ENCODE measurements around the gene CHP2.

CHP2 gene

DNA sequence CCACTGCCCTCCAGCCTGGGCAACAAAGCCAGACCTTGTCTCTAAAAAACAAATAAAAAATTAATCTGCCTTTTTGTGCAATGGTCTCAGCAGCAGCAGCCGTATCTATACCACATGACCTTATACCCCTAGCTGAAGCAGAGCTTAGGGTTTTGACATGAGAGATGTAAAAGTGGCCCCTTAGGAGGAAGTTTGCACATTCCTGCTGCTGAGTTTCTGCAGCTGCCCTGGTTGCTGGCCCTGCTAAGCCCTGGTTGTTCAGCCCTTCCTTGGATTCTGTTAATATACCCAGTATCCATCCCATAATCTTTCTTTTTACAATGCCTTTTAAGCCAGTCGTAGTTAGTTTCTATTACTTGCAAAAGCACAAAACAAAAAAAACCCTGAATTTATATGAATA, 48.0 kb downstream of the CHP2 start:
- Histone ChIP-seq H3K4me3 (ENCODE audit: low read length in 2 of 2) (no peak overlapping the region), H3K27me3 (ENCODE audit: control insufficient read depth in 3 of 3, insufficient read depth in 3 of 3, low read depth in 1 of 3, low read length in 3 of 3) (no peaks in the 10 kb centered on the region), H2AFZ (ENCODE audit: low read length) (no peak overlapping the region), H2BK120ac (ENCODE audit: low read depth, low read length) (no peak overlapping the region), H4K8ac (ENCODE audit: low read depth, low read length) (no peak overlapping the region), H3K9me3 (replicated peaks in 1 of 2; ENCODE audit: control insufficient read depth in 2 of 2, insufficient read depth in 1 of 2, low read depth in 1 of 2, low read length in 2 of 2) (no peaks in the 10 kb centered on the region), H3K79me1 (ENCODE audit: low read depth, low read length) (no peaks in the 10 kb centered on the region), H3K9ac (ENCODE audit: low read depth, low read length, poor library complexity) (no peak overlapping the region), H3K4me2 (ENCODE audit: insufficient read depth, low read length, poor library complexity, severe bottlenecking) (no peak overlapping the region), H3K36me3 (replicated peaks in 1 of 2; ENCODE audit: control insufficient read depth in 2 of 2, insufficient read depth in 2 of 2, low read length in 2 of 2) (no peaks in the 10 kb centered on the region), H3K23ac (ENCODE audit: low read depth, low read length, poor library complexity) (no peak overlapping the region), H2BK5ac (ENCODE audit: low read length) (no peak overlapping the region), H2BK12ac (ENCODE audit: low read length) (no peak overlapping the region), H4K91ac (ENCODE audit: low read depth, low read length, poor library complexity) (no peak overlapping the region), H3K4me1 (ENCODE audit: control insufficient read depth in 2 of 2, insufficient read depth in 1 of 2, low read depth in 1 of 2, low read length in 2 of 2) (no peaks in the 10 kb centered on the region), H3K27ac (replicated peaks; ENCODE audit: low read length) (no peak overlapping the region), H3K14ac (ENCODE audit: low read length) (no peak overlapping the region), H2BK15ac (ENCODE audit: low read length) (no peak overlapping the region), H3K18ac (ENCODE audit: low read length) (no peak overlapping the region), H2AK5ac (ENCODE audit: low read depth, low read length) (no peak overlapping the region), H3K4ac (ENCODE audit: low read length) (no peak overlapping the region)
- no CpG with 5 or more reads among the region's 2 CpGs for WGBS, 2 donors (ENCODE audit: extremely low coverage in 2 of 2, insufficient read length in 2 of 2, insufficient replicate concordance in 1 of 2)
- no peak for DNase-seq (ENCODE audit: low spot score)

DNA sequence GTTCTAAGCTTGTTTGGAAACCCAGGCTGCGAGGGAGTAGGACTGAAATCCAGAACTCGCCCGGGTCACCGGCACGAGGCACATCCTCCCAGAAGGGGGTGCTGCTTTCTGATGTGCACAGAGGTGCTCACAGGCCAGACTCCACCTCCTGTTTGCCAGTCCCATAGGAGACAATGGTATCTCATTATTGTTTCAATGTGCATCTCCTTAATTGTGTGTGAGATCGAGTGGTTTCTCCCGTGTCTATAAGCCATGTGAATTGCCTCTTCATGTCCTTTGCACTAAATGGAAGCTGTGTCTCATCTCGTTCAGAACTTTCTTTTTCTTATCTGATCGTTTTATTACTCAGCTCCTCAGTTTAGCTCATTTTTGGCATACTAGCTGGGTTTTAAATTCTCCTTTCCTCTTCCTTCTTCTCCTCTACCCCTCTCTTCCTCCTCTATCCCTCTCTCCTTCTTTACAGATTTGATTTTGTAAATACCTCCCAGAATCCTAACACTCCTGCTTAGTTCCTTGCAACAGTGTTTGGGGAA, 48.8 kb downstream of the CHP2 start:
- H3K9me3 ChIP-seq (replicated peaks in 1 of 2; ENCODE audit: control insufficient read depth in 2 of 2, insufficient read depth in 1 of 2, low read depth in 1 of 2, low read length in 2 of 2): no peaks in the 10 kb centered on the region
- no peaks in the 10 kb centered on the region for H3K27me3 ChIP-seq (ENCODE audit: control insufficient read depth in 3 of 3, insufficient read depth in 3 of 3, low read depth in 1 of 3, low read length in 3 of 3)
- no peak overlapping the region for H2BK15ac ChIP-seq (ENCODE audit: low read length)
- no peak overlapping the region for H2AFZ ChIP-seq (ENCODE audit: low read length)
- no CpG with 5 or more reads among the region's 9 CpGs for WGBS, 2 donors (ENCODE audit: extremely low coverage in 2 of 2, insufficient read length in 2 of 2, insufficient replicate concordance in 1 of 2)
- no peak overlapping the region for H3K4me3 ChIP-seq (ENCODE audit: low read length in 2 of 2)
- H2BK5ac ChIP-seq (ENCODE audit: low read length): no peak overlapping the region
- H4K8ac ChIP-seq (ENCODE audit: low read depth, low read length): no peak overlapping the region
- DNase-seq (ENCODE audit: low spot score): peak; percentile 26
- H3K23ac ChIP-seq (ENCODE audit: low read depth, low read length, poor library complexity): no peak overlapping the region
- no peak overlapping the region for H2BK12ac ChIP-seq (ENCODE audit: low read length)
- H3K4me2 ChIP-seq (ENCODE audit: insufficient read depth, low read length, poor library complexity, severe bottlenecking): no peak overlapping the region
- no peaks in the 10 kb centered on the region for H3K36me3 ChIP-seq (replicated peaks in 1 of 2; ENCODE audit: control insufficient read depth in 2 of 2, insufficient read depth in 2 of 2, low read length in 2 of 2)
- H2BK120ac ChIP-seq (ENCODE audit: low read depth, low read length): no peak overlapping the region
- no peaks in the 10 kb centered on the region for H3K4me1 ChIP-seq (ENCODE audit: control insufficient read depth in 2 of 2, insufficient read depth in 1 of 2, low read depth in 1 of 2, low read length in 2 of 2)
- H3K14ac ChIP-seq (ENCODE audit: low read length): no peak overlapping the region
- no peak overlapping the region for H3K18ac ChIP-seq (ENCODE audit: low read length)
- no peak overlapping the region for H3K27ac ChIP-seq (replicated peaks; ENCODE audit: low read length)
- no peak overlapping the region for H2AK5ac ChIP-seq (ENCODE audit: low read depth, low read length)
- H3K79me1 ChIP-seq (ENCODE audit: low read depth, low read length): no peaks in the 10 kb centered on the region
- H4K91ac ChIP-seq (ENCODE audit: low read depth, low read length, poor library complexity): no peak overlapping the region
- no peak overlapping the region for H3K9ac ChIP-seq (ENCODE audit: low read depth, low read length, poor library complexity)
- H3K4ac ChIP-seq (ENCODE audit: low read length): no peak overlapping the region

DNA sequence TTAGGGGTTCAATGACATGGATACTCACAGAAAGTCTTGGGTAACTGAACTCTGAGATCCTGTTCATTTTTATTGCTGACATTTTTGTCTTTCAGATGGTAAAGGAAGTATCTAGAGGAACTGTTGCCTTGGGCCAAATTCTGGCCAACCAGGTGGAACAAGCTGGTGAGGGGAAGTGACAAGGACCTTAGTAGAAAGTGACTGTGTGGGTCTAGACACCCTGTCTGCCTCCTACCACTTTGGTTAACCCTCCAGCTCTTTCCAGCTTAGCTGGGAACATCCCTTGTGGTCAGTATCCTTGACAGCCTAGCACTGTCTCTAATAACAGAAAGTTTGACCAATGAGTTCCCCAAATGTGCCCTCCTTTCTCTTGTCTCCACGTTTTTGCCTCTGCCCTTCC, 52.2 kb downstream of the CHP2 start:
- no peaks in the 10 kb centered on the region for H3K27me3 ChIP-seq (ENCODE audit: control insufficient read depth in 3 of 3, insufficient read depth in 3 of 3, low read depth in 1 of 3, low read length in 3 of 3)
- H3K27ac ChIP-seq (replicated peaks; ENCODE audit: low read length): no peak overlapping the region
- no peak overlapping the region for H2BK12ac ChIP-seq (ENCODE audit: low read length)
- H3K14ac ChIP-seq (ENCODE audit: low read length): no peak overlapping the region
- no peak overlapping the region for H4K91ac ChIP-seq (ENCODE audit: low read depth, low read length, poor library complexity)
- no peak overlapping the region for H2AK5ac ChIP-seq (ENCODE audit: low read depth, low read length)
- no peak overlapping the region for H3K4ac ChIP-seq (ENCODE audit: low read length)
- no peak overlapping the region for H2BK5ac ChIP-seq (ENCODE audit: low read length)
- H4K8ac ChIP-seq (ENCODE audit: low read depth, low read length): no peak overlapping the region
- no peak overlapping the region for H2BK15ac ChIP-seq (ENCODE audit: low read length)
- H2BK120ac ChIP-seq (ENCODE audit: low read depth, low read length): no peak overlapping the region
- no peak overlapping the region for H3K18ac ChIP-seq (ENCODE audit: low read length)
- no peak overlapping the region for H2AFZ ChIP-seq (ENCODE audit: low read length)
- WGBS, 2 donors (ENCODE audit: extremely low coverage in 2 of 2, insufficient read length in 2 of 2, insufficient replicate concordance in 1 of 2): no CpG with 5 or more reads among the region's 1 CpG
- no peaks in the 10 kb centered on the region for H3K9me3 ChIP-seq (replicated peaks in 1 of 2; ENCODE audit: control insufficient read depth in 2 of 2, insufficient read depth in 1 of 2, low read depth in 1 of 2, low read length in 2 of 2)
- no peaks in the 10 kb centered on the region for H3K79me1 ChIP-seq (ENCODE audit: low read depth, low read length)
- no peak for DNase-seq (ENCODE audit: low spot score)
- H3K4me1 ChIP-seq (ENCODE audit: control insufficient read depth in 2 of 2, insufficient read depth in 1 of 2, low read depth in 1 of 2, low read length in 2 of 2): no peaks in the 10 kb centered on the region
- no peak overlapping the region for H3K4me2 ChIP-seq (ENCODE audit: insufficient read depth, low read length, poor library complexity, severe bottlenecking)
- H3K36me3 ChIP-seq (replicated peaks in 1 of 2; ENCODE audit: control insufficient read depth in 2 of 2, insufficient read depth in 2 of 2, low read length in 2 of 2): no peaks in the 10 kb centered on the region
- H3K4me3 ChIP-seq (ENCODE audit: low read length in 2 of 2): no peak overlapping the region
- no peak overlapping the region for H3K23ac ChIP-seq (ENCODE audit: low read depth, low read length, poor library complexity)
- no peak overlapping the region for H3K9ac ChIP-seq (ENCODE audit: low read depth, low read length, poor library complexity)
